K562 (cell line): ENCODE data around the gene MCU. TPM values are rescaled to one million over a fixed set of nuclear protein-coding genes. Genes with fewer than 3 reads are reported as not detected.

Source experiments
- ATAC-seq: fragments of 200-7000 bp; cut with Tn5 transposase; 3 replicates; pipeline ENCODE4 v1.9.1; 2020; ENCODE audit warnings: moderate library complexity
- BruUV-seq: library from RNA; stranded (reverse); fragments of 400-500 nt; replicated peaks from 2 replicates; lab custom pipeline; 2021; lab: Mats Ljungman, UMichigan
- CTCF ChIA-PET: fragments of 300-600 bp; formaldehyde crosslinking; extraction: SDS; loops from one replicate; lab custom pipeline; 2021; ENCODE audit warnings: low intra/inter-chr PET ratio; lab: Yijun Ruan, JAX
- POLR2A ChIA-PET: fragments of 300-600, 350-650 bp; sonication (Branson Sonifier 250); formaldehyde crosslinking; extraction: SDS; loops from one replicate; lab custom pipeline; 2021; ENCODE audit warnings: antibody characterized with exemption, inconsistent platforms; lab: Yijun Ruan, JAX
- DNase-seq, 4 experiments: peaks; one replicate each; pipeline versions ENCODE4 v3.0.0 to v3.0.0-alpha.2; 2011 to 2018; ENCODE audit warnings: low spot score in 3 of 4, mixed read lengths in 3 of 4; ENCODE audit errors: extremely low read depth in 1 of 4
- FAIRE-seq: peaks from 2 replicates; lab custom pipeline; 2011; peaks lifted over from hg19 to GRCh38; lab: Jason Lieb, UNC
- H2AFZ ChIP-seq: 2 replicates; pipeline ENCODE4 v1.6.0; 2011; ENCODE audit warnings: low read depth, low read length, control low read depth, inconsistent platforms
- H3K27ac ChIP-seq: fragments of 200-600 bp; 3 replicates; pipeline ENCODE4 v1.8.0; 2011; ENCODE audit warnings: low read depth, mild to moderate bottlenecking, control low read depth, inconsistent platforms, low read length, moderate library complexity, mixed read lengths; ENCODE audit errors: extremely low read depth
- H3K27me3 ChIP-seq, 2 experiments: fragments of 300-600 bp in 1 of 2; 2 replicates in 1 of 2; 3 replicates in 1 of 2; pipeline versions ENCODE4 v1.6.0 to v1.8.0; 2011; ENCODE audit warnings: inconsistent platforms in 2 of 2, low read length in 2 of 2, mild to moderate bottlenecking in 1 of 2, mixed read lengths in 1 of 2, moderate library complexity in 1 of 2; ENCODE audit not compliant: control insufficient read depth in 2 of 2, insufficient read depth in 2 of 2
- H3K36me3 ChIP-seq: fragments of 300-600 bp; 3 replicates; pipeline ENCODE4 v1.8.0; 2011; ENCODE audit warnings: mild to moderate bottlenecking, low read length, inconsistent platforms; ENCODE audit not compliant: control insufficient read depth, insufficient read depth
- H3K4me1 ChIP-seq, 2 experiments: fragments of 200-600 bp in 1 of 2; replicated peaks in 1 of 2; 2 replicates in 1 of 2; 3 replicates in 1 of 2; pipeline versions ENCODE4 v1.5.1 to v1.8.0; 2011; ENCODE audit warnings: inconsistent platforms in 2 of 2, low read length in 2 of 2, mild to moderate bottlenecking in 1 of 2, mixed read lengths in 1 of 2, moderate library complexity in 1 of 2; ENCODE audit not compliant: control insufficient read depth in 2 of 2, insufficient read depth in 2 of 2
- H3K4me2 ChIP-seq: 2 replicates; pipeline ENCODE4 v1.6.1; 2011; ENCODE audit warnings: low read length, control low read depth, inconsistent platforms, mixed read lengths; ENCODE audit not compliant: insufficient read depth
- H3K4me3 ChIP-seq: fragments of 200-600 bp; sonication (generic), shearing (Covaris generic); 2 replicates; pipeline ENCODE4 v1.5.1; 2016; ENCODE audit warnings: control low read depth, inconsistent platforms
- H3K79me2 ChIP-seq: fragments of 200-600 bp; 3 replicates; pipeline ENCODE4 v1.8.0; 2011; ENCODE audit warnings: low read length, inconsistent platforms; ENCODE audit not compliant: control insufficient read depth, insufficient read depth
- H3K9ac ChIP-seq, 2 experiments: 2 replicates each; pipeline versions ENCODE4 v1.6.0 to v1.6.1; 2011; ENCODE audit warnings: low read depth in 2 of 2, low read length in 2 of 2, control low read depth in 1 of 2, inconsistent platforms in 1 of 2, mild to moderate bottlenecking in 1 of 2, mixed read lengths in 1 of 2; ENCODE audit not compliant: insufficient read depth in 1 of 2
- H3K9me1 ChIP-seq: one replicate; pipeline ENCODE4 v1.6.0; 2011; ENCODE audit warnings: inconsistent platforms, mild to moderate bottlenecking, low read length, moderate library complexity; ENCODE audit not compliant: control insufficient read depth, insufficient read depth
- H3K9me3 ChIP-seq: replicated peaks from 2 replicates; pipeline ENCODE4 v1.5.1; 2011; ENCODE audit warnings: low read depth, low read length, inconsistent platforms; ENCODE audit not compliant: control insufficient read depth, insufficient read depth
- H4K20me1 ChIP-seq: replicated peaks from 2 replicates; pipeline ENCODE4 v1.6.1; 2011; ENCODE audit warnings: low read length, inconsistent platforms, mixed read lengths; ENCODE audit not compliant: control insufficient read depth, insufficient read depth
- PHB2 ChIP-seq: fragments of 450-650 bp; IDR thresholded peaks from 2 replicates; pipeline ENCODE4 v1.6.1; 2017; ENCODE audit warnings: low read depth
- SIRT6 ChIP-seq: IDR thresholded peaks from one replicate; pipeline ENCODE4 v1.6.1; 2012; ENCODE audit warnings: low read depth, mild to moderate bottlenecking, control low read depth, inconsistent platforms, low read length, moderate library complexity
- SRF ChIP-seq, 2 experiments: fragments of 250-450, 450-650 bp in 1 of 2; sonication (Bioruptor Pico) in 1 of 2; sonication (generic) in 1 of 2; formaldehyde crosslinking; IDR thresholded peaks; 2 replicates each; pipeline versions ENCODE4 v1.5.0 to v1.5.1; 2020 to 2022; ENCODE audit warnings: mild to moderate bottlenecking in 1 of 2, missing genetic modification reagents in 1 of 2
- TEAD4 ChIP-seq, 2 experiments: sonication (generic) in 1 of 2; formaldehyde crosslinking in 1 of 2; IDR thresholded peaks; 2 replicates each; pipeline versions ENCODE4 v1.6.1 to v1.8.0; 2012 to 2022; ENCODE audit warnings: borderline replicate concordance in 1 of 2, inconsistent platforms in 1 of 2, low read length in 1 of 2, mild to moderate bottlenecking in 1 of 2, missing genetic modification reagents in 1 of 2
- ZNF282 ChIP-seq: sonication (generic); formaldehyde crosslinking; IDR thresholded peaks from 2 replicates; pipeline ENCODE4 v1.8.1; 2023; ENCODE audit warnings: missing genetic modification reagents
- WGBS: fragments of 100-300 bp; shearing (Covaris generic); methylation state at CpG from one replicate; pipeline ENCODE4 v1.1.6; 2016; ENCODE audit warnings: low coverage, mixed read lengths; ENCODE audit not compliant: insufficient coverage; ENCODE audit errors: missing lambda C conversion rate; 5-methylcytosine and 5-hydroxymethylcytosine counted together
- in situ Hi-C: fragments of 300-500 bp; cut with MboI; formaldehyde crosslinking; loops from 4 replicates; pipeline ENCODE4 v1.15.0; 2018; ENCODE audit warnings: inconsistent platforms, mixed read lengths
- intact Hi-C: fragments of 100-400 bp; cut with micrococcal nuclease; formaldehyde crosslinking; loops from 2 replicates; pipeline ENCODE4 v1.14.2; 2022
- polyA plus RNA-seq, 8 experiments: library from polyadenylated mRNA; depleted of rRNA in 4 of 8; stranded (reverse) in 5 of 8; unstranded in 3 of 8; fragments of >200 nt; fragmentation: Nextera tagmentation in 2 of 8; fragmentation: Illumina TruSeq in 1 of 8; extraction: Ambion mirVana in 2 of 8; extraction: Trizol in 1 of 8; gene quantifications; 2 replicates each; pipeline versions ENCODE4 v1.2.1 to v1.2.3, GENCODE V29; 2011 to 2014; ENCODE audit warnings: inconsistent platforms in 1 of 8, missing spikeins in 1 of 8
- total RNA-seq, 7 experiments: library from RNA; depleted of rRNA in 6 of 7; stranded (reverse); fragments of >200 nt in 6 of 7; fragmentation: Illumina TruSeq in 2 of 7; extraction: Trizol in 2 of 7; gene quantifications; 2 replicates each; pipeline versions ENCODE4 v1.2.1 to v1.2.3, GENCODE V29; 2011 to 2021; ENCODE audit warnings: low replicate concordance in 1 of 7
- TF ChIP-seq, protein P1 (sequence below): fragments of 250-450 bp; sonication (Bioruptor Pico); IDR thresholded peaks from 2 replicates; pipeline ENCODE4 v1.5.0; 2021; ENCODE audit warnings: mild to moderate bottlenecking, borderline replicate concordance
- TF ChIP-seq, protein P2 (sequence below): fragments of 250-450 bp; sonication (Bioruptor Pico); IDR thresholded peaks from 2 replicates; pipeline ENCODE4 v1.8.0; 2021; ENCODE audit warnings: moderate library complexity, mild to moderate bottlenecking, inconsistent platforms

MCU gene
- total and polyA plus RNA-seq, 9 of the 15 experiments (the other 6 are each of a cell fraction or from before 2014, with no cell fraction given): 8.2 to 88.8 (median 21.3) TPM

DNA sequence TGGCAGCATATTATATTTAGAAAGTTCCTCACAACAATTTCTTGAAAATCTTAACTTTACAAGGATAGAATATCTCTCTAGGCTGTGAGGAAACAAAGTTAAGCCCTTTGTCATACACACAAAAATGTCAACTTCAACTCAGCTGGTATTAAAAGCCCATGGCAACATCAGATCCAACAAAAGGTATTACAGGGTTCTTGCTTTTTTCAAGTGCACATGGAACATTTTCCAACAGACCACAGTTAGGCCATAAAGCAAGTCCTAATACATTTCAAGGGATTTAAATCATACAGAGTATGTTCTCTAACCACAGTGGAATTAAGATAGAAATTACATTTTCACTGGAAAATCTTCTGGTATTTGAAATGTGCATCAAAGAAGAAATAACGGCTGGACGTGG is 129.7 kb downstream of the MCU start:
- H3K27me3 ChIP-seq: no peaks in the 10 kb centered on the region
- H3K9me1 ChIP-seq: no peaks in the 10 kb centered on the region
- no peaks in the 10 kb centered on the region for H3K9me3 ChIP-seq
- no TSS peak for BruUV-seq
- TF ChIP-seq, protein P1, sequence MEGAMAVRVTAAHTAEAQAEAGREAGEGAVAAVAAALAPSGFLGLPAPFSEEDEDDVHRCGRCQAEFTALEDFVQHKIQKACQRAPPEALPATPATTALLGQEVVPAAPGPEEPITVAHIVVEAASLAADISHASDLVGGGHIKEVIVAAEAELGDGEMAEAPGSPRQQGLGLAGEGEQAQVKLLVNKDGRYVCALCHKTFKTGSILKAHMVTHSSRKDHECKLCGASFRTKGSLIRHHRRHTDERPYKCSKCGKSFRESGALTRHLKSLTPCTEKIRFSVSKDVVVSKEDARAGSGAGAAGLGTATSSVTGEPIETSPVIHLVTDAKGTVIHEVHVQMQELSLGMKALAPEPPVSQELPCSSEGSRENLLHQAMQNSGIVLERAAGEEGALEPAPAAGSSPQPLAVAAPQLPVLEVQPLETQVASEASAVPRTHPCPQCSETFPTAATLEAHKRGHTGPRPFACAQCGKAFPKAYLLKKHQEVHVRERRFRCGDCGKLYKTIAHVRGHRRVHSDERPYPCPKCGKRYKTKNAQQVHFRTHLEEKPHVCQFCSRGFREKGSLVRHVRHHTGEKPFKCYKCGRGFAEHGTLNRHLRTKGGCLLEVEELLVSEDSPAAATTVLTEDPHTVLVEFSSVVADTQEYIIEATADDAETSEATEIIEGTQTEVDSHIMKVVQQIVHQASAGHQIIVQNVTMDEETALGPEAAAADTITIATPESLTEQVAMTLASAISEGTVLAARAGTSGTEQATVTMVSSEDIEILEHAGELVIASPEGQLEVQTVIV (CRISPR knock-in tag): no peak
- TF ChIP-seq SRF (CRISPR knock-in tag; IDR thresholded peaks at IDR 0.05) (no peak), PHB2 (no peak), TEAD4 (IDR thresholded peaks at IDR 0.05; ENCODE audit: low read length) (no peak), TEAD4 (CRISPR knock-in tag; IDR thresholded peaks at IDR 0.05; ENCODE audit: borderline replicate concordance) (no peak), SIRT6 (no peak), ZNF282 (CRISPR knock-in tag) (no peak)
- TF ChIP-seq, protein P2, sequence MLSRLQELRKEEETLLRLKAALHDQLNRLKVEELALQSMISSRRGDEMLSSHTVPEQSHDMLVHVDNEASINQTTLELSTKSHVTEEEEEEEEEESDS (CRISPR knock-in tag): no peak
- H3K4me1 ChIP-seq: no peaks in the 10 kb centered on the region
- no peaks in the 10 kb centered on the region for H3K79me2 ChIP-seq
- H3K9ac ChIP-seq: no peak overlapping the region
- in situ Hi-C loops: no loop called here
- no peak overlapping the region for H3K4me3 ChIP-seq
- no peaks in the 10 kb centered on the region for H4K20me1 ChIP-seq
- no peak overlapping the region for H3K4me2 ChIP-seq
- ATAC-seq (no peak), FAIRE-seq (no peak), DNase-seq (no peak)
- H3K27ac ChIP-seq: no peak overlapping the region
- CTCF ChIA-PET: no interaction called here
- POLR2A ChIA-PET: no interaction called here
- H3K36me3 ChIP-seq: no peaks in the 10 kb centered on the region
- no peak overlapping the region for H2AFZ ChIP-seq
- intact Hi-C loops: no loop called here
- WGBS: 72% methylated on average over 2 of the region's 2 CpGs
